ENCODE results near the gene EPAS1.

DNA sequence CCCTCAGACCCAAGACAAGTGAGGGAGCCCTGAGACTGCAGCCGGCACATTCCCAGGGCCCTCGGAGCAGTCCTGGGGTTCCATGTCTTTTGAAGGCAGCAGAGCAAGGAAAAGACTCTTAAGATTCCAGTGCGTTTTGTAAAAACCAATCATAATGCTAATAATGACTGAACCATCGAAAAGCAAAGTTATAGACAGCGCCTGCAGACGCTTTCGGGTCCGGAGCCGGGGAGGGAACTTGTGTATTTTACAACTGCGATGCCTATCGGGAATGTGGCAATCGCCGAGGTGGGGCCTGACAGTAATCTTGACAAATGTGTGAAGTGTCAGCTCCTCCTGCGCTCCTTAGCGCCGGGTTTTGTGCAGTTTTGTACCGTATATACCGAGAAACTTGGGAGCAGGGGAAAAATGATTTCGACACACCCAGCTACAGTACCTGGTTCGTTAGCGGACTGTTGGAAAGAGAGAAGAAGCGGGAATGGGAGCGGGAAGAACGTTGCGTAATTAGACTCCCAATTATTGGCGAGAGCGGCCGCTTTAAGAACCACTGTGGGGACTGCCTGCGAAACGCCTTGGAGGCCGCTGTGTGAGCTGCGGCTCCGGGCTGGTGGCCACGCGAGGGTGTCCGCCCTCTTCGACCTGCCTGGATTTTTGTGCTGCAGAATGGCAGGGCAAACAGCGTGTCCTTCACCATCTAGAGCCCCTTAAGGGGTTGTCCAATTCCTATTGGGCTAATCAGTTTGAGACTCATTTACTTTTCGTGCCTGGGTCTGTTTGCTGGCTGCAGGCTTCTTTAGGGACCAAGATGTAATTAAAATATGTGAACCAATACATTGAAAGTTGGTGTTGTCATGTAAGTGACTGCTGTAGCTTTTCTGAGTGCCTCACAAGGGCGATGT lies 2.4 kb downstream of the EPAS1 start:
- TF ChIP-seq, protein P1, sequence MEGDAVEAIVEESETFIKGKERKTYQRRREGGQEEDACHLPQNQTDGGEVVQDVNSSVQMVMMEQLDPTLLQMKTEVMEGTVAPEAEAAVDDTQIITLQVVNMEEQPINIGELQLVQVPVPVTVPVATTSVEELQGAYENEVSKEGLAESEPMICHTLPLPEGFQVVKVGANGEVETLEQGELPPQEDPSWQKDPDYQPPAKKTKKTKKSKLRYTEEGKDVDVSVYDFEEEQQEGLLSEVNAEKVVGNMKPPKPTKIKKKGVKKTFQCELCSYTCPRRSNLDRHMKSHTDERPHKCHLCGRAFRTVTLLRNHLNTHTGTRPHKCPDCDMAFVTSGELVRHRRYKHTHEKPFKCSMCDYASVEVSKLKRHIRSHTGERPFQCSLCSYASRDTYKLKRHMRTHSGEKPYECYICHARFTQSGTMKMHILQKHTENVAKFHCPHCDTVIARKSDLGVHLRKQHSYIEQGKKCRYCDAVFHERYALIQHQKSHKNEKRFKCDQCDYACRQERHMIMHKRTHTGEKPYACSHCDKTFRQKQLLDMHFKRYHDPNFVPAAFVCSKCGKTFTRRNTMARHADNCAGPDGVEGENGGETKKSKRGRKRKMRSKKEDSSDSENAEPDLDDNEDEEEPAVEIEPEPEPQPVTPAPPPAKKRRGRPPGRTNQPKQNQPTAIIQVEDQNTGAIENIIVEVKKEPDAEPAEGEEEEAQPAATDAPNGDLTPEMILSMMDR (conservative IDR thresholded peaks at IDR 0.05) = no peak
- no peak for TF ChIP-seq ZFX (IDR thresholded peaks at IDR 0.05)
